NCI-H1694 (cell line): ENCODE measurements around the gene SIAH1.
"Not testable (repeated sequence)": the region's sequence is repeated elsewhere in the genome, so short reads cannot be mapped to it uniquely, and the experiment has no call there.

Experiments
- DNase-seq: peaks from one replicate; lab custom pipeline; 2025; lab: John Stamatoyannopoulos, UW

The SIAH1 gene

DNA sequence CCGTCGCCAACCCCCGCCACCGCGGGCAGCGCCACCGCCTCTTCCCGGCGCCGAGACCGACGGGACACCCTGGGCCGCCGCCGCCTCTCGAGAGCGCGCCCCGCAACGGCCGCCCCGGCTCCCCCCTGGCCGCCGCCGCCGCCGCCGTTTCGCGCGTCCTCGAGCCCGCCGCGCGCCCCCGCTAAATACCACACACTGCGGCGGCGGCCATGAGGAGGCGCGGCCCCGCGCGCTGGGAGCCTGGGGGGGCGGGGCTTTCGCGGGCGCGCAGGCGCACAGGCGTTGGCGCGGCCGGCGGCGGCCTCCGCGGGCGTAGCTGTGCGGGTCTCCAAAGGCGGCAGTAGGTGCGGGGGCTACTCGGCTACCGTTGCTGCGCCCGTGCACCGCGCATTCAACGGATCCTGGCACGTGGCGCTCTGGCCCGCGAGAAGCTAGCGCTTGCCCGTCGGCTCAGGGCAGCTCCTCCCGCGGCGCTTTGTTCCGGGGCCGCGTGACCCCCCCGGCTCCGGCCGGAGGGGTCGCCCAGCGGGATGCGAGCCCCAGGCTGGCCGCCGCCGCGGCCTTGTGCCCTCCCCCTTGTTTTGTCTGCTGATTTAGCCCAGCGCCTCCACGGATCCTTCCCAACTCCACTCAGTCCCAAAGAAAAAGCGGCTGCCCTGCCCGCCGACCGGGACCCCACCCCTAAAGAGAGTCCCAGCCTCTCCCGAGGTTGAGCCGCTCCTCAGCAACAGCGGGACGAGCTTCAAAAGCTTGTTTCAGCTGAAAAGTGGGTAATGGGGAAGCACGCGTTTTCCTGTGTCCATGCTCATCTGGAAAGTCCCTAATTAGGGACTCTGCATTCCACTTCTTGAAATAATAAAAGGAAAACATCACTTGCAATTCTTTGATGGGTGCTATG is at the start of gene SIAH1:
Gene SIAH1, minus strand, starts transcription at position 161 of the 898 bp plus-strand sequence. CDS start 22,985 bp downstream, outside the sequence.
- peak; percentile 22 for DNase-seq

DNA sequence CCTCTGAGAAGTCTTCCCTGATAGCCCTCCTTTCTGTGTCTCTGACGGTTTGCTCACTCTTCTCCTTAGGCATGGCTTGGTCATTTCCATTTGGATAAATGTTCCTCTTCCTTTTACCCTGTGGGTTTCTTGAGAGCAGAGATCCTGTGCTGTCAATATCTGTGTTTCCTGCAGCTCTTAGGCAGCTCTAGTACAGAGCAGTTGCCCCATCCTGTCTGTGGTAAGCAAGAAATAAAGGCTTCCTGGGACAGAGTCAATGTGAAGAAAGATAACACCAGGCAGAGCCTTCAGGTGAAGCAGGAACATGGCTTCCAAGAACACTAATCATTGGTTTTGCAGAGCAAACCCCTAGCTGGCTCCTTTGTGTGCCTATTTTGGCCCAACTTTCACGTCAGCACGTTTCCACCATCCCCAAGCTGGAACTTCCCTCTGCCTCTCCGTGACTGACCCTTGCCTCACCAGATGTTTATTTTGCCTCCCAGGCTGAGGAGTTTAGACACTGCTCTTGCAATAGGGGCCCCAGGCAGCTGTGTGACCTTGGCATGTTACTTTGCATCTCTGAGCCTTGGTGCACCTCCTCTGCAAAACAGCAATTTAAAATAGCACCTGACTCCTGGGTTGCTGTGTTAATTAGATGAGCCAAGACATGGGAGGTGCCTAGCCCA is 49.6 kb upstream of the SIAH1 start:
- no peak for DNase-seq

DNA sequence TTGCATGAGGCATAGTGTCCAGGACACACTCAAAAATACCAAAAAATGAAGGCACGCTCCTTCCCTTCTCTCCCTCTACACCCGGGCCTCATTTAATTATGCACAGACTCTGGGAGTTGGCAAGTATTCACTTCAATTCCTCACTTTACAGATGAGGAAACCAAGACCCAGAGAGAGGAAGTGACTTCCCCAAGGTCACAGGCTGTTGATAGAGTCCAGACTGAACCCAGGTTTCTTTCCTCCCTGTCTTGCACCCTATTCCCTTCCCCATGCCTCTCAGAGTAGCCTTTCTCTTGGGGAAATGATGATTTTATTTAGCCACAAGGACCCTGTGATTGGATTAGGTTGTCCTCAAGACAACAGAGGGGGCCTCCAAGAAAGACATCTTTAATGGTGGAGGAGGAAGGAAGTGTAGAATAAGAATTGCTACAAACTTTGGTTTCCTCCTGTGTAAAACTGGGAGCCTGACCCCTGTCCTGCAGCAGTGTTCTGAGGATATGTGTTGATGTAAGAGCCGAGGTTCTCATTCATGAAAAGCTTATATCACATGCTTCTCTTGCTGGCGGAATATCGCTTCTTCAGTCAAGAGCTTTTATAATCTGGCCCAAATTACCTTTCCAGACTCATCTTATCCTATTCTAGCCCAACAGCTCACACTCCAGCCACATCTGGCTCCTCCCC is 48.8 kb upstream of the SIAH1 start:
- no peak for DNase-seq

GRCh38 chr16:48433116-48433849 is 48.1 kb upstream of the SIAH1 start:
- no peak for DNase-seq

- DNase-seq: no peak
Observed at GRCh38 chr16:48432136-48432535, 46.9 kb upstream of the SIAH1 start.

- DNase-seq: no peak
Observed at GRCh38 chr16:48430890-48431289, 45.7 kb upstream of the SIAH1 start.

DNA sequence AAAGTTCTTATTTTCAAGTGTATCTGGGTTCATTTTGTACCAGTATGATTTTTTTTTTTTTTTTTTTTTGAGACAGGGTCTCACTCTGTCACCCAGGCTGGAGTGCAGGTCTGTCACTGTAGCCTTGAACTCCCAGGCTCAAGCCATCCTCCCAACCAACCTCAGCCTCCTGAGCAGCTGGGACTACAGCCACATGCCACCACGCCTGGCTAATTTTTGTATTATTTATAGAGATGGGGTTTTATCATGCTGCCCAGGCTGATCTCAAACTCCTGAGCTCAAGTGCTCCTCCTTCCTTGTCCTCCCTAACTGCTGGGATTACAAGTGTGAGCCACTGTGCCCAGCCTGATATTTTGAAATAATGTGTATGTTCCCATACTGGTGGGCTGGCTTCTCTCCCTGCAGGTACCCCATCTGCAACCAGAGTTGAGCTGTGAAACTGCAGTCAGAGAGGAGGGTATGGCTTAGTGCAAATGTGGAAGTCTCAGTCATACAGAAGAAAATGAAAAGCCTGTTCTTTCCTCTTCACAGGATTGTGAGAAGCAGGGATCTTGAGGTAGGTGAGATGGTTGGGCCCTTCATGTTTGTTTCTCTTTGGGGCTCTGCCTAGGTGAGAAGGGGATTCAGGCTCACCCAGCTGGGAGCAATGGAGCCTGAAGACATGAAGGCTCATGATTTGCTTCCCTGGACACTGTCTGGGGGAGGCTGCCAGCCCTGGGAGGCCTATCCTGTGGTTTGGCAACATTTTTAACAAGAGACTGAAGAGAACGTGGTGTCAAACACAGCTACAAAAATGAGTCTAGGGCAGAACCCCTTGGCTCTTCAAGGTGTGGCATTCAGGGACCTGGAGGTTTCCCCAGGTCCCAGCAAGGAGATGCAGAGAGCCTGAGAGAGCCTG is 41.3 kb upstream of the SIAH1 start:
- no peak for DNase-seq

DNA sequence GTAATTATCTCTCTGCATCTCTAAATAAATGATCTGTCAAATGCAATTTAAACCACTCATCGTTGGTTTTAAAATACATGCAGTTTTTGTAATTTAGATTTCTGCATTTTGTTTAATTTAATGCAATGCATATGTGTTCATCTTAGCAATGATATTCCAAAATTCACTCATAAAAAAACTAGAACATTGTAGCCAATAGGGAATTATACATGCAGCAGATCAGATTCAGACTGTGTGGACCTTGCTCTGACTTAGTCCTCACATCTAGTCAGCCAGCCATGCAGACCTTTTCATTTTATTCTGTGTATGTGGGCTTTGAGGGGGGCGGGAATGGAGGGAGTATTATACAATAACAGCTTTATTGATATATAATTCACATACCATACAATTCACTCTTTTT is 37.3 kb upstream of the SIAH1 start:
- DNase-seq: no peak

- DNase-seq: no peak
Observed at GRCh38 chr16:48421741-48422140, 36.5 kb upstream of the SIAH1 start.

GRCh38 chr16:48420437-48420836 is 35.2 kb upstream of the SIAH1 start:
- no peak for DNase-seq

DNA sequence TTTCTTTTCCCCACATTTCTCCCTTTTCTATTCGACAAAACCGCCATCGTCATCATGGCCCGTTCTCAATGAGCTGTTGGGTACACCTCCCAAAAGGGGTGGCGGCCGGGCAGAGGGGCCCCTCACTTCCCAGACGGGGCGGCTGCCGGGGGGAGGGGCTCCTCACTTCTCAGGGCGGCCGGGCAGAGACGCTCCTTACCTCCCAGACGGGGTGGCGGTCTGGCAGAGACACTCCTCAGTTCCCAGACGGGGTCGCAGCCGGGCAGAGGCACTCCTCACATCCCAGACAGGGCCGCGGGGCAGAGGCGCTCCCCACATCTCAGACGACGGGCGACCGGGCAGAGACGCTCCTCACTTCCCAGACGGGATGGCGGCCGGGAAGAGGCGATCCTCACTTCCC is 31.4 kb upstream of the SIAH1 start:
- DNase-seq: not testable (repeated sequence)

DNA sequence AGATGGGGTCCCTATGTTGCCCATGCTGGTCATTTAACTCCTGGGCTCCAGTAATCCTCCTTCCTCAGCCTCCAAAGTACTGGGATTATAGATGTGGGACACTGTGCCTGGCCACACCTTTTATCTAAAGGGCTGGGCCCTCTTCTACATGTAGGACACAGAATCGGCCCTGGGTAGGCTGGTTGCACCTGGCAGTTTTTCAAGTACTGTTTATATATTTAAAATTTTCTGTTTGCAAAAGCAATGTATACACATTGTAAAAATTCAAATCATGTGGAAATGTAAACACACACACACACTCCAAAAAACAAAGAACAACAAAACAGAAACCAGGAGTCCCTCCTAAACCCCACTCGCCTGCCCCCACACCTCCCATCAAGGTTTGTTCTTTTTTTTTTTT is 28.1 kb upstream of the SIAH1 start:
- DNase-seq: no peak

DNA sequence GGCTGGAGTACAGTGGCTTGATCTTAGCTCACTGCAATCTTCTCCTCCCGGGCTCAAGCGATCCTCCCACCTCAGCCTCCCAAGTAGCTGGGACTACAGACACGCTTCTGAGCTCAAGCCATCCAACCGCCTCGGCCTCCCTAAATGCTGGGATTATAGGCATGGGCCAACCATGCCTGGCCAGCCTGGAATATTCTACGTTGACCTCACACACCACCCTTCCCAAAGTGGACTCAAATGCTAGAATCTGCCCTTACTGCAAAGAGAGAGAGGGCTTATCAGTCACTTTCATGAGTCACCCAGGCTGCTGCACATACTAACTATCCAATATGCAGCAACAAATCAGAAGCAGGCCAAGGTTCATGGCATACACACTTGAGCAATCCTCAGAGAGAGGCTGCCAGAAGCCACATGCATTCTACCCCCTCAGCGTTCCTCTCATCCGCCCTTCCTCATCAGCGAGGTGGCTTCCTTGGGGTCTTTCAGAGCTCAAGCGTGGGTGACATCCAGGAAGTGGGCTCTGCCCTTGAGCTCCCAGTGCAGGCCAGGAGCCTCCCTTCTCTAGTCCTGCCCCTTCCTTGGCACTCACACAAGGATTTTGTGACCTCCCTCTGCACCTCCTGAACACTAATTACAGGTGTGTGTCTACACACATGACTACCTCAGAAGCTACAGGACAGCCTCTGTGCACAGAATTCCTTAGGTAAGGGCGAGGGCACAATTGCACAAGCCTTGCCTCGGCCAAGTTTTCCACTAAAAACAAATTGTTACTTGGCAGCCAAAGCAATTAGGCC is 24.8 kb upstream of the SIAH1 start:
- DNase-seq: no peak

DNA sequence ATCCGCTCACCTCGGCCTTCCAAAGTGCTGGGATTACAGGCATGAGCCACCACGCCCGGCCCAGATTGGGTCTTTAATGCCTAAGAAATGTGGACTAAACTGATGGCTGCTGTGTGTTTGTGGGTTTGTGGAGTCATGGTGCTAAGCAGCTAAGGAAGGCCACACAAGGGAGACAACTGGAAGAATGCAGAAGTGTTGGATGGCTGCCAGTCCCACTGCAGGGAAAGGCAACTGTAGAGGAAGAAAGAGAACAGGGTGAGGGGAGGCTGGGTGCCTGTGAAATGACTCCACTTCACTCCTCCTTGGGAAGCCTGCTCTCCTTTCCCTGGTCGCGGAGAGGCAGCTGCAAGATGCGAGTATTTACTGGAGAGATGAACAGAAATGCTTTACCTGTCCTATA is 23.5 kb upstream of the SIAH1 start:
- DNase-seq: no peak

DNA sequence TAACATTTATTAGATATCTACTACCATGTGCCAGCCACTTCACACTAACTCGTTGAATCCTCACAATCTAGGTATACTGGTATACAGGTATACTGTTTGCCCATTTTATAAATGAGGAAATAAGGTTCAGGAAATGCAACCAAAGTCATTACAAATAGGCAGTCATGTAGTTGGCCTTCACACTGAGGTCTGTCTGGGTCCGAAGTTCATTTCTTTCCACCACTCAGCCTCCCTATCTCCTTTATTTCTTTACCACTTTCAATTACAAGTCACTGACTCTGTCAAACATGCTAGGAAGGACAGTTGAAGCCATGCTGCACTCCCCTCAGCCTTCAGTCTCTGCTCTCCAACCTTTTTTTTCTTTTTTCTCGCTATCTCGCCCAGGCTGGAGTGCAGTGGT is 20.7 kb upstream of the SIAH1 start:
- no peak for DNase-seq

DNA sequence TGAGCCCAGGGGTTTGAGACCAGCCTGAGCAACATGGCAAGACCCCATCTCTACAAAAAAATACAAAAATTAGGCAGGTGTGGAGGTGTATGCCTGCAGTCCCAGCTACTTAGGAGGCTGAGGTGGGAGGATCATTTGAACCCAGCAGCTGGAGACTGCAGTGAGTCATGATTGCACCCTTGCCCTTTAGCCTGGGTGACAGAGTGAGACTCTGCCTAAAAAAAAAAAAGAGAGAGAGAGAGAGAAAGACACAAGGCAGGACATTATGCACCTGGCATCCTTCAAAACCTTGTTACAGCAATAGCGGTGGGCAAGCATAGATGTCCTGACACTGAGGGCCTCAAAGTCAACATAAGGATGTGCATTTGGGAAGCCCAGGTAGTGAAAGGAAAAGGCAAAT is 19.9 kb upstream of the SIAH1 start:
- no peak for DNase-seq

- DNase-seq: not testable (repeated sequence)
Observed at GRCh38 chr16:48402547-48402946, 17.3 kb upstream of the SIAH1 start.

DNA sequence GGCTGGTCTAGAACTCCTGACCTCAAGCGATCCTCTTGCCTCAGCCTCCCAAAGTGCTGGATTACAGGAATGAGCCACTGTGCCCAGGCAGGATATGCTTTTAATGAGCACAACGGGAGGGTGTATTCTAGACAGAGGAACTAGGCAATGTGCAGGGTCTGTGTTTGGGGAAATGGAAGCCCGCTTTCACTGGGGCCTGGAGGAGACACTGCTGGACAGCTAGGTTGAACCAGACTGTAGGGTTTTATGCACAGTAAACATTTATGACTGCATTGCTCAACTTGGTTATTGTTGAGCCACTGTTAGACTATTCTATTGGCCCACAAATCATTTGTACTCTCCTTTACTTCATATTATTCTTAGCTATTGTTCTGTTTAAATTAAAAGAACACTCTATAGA is 10.2 kb upstream of the SIAH1 start:
- DNase-seq: no peak

DNA sequence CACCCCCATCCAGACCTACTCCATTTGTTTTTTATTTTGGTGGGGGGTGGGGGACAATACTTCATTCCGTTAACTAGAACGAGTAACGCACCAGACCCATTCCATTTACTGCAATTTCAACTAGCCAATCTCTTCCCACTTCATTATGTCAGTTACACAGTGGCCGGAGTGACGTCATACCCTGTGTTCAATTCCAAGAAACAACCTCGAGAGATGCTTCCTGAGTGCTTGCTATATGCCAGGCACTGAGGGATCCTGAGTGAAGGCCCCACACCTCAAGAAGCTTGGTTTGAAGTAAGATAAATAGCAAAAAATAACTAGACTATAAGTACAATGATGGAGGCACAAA is 9.1 kb upstream of the SIAH1 start:
- DNase-seq: no peak
